Measurements from ENCODE around the gene PLPP6.
"Not testable (repeated sequence)": the region's sequence is repeated elsewhere in the genome, so short reads cannot be mapped to it uniquely, and the experiment has no call there.

Gene PLPP6

DNA sequence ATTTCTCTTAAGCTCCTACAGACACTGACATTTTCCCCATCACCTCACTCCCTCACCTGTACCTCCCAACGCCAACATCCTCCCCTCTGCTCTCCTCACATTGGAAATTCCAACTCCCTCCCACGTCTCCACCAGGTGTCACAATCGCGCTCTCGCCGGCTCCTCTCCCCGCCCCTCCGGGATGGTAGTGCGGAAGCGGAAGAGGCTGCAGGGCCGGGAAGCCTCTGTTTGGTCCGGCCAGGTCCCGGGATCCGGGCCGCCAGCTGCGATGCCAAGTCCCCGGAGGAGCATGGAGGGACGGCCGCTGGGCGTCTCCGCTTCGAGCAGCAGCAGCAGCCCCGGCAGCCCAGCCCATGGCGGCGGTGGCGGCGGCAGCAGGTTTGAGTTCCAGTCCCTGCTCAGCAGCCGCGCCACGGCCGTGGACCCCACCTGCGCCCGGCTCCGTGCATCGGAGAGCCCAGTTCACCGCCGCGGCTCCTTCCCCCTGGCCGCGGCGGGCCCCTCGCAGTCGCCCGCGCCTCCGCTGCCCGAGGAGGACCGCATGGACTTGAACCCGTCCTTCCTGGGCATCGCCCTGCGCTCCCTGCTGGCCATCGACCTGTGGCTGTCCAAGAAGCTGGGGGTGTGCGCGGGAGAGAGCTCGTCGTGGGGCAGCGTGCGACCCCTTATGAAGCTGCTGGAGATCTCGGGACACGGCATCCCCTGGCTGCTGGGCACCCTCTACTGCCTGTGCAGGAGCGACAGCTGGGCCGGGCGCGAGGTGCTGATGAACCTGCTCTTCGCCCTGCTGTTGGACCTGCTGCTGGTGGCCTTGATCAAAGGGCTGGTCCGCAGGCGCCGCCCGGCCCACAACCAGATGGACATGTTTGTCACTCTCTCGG lies at the start of gene PLPP6:
Gene PLPP6 (plus strand): TSS at position 187 of the 881 bp plus-strand sequence. CDS start 82 bp downstream, at position 269.
- DNase-seq, result peak; percentile 54

DNA sequence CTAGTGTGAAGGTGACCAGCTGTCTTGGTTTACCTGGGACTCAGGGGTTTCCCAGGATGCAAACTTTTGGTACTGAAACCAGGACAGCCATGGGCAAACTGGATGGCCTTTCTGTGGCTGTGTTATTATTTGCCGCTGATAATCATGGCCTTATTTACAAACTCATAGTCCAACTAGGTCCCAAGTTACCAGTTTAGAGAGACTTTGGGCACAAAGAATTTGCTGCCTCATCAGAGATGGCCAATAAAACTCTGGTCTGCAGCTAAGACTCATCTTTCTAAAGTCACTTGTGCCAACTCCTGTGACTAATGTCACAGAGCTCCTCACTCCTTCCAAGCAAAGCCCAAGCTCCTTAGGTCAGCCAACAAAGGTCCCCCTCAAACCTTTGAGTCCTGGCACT lies 47.5 kb upstream of the PLPP6 start:
- DNase-seq, result no peak

DNA sequence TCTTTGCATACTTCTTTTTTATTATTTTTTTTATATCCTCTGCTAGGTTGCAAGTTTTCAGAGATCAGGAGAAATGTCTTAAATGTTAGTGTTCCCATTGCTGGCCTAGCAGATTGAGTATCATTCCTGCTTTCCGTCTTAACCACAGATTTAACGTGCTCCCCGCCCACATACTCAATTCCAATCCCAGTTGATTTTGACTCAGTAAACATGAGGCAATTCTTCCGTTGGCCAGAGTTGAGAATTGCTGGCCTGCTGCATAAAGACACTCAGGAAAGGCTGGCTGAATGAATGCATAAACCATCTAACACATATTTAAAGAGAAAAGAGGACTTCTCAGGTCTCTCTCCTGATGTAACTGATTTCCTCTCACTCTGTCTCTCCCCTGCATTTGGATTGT lies 46.8 kb upstream of the PLPP6 start:
- DNase-seq, result no peak

DNA sequence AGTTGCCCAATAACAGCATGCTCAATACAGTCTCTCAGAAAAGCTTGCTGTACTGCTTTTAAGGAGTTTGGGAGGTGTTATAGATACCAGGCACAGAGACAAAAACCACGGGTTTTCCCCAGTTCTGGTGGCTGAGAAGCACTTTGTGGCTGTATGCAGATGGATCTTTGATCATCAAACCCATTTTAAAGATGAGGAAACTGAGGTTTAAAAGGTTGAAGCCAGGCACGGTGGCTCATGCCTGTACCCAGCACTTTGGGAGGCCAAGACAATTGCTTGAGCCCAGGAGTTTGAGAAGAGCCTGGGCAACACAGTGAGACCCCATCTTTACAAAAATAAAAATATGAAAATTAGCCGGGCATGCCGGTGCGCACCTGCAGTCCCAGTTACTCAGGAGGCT lies 46.3 kb upstream of the PLPP6 start:
- DNase-seq, result no peak

DNA sequence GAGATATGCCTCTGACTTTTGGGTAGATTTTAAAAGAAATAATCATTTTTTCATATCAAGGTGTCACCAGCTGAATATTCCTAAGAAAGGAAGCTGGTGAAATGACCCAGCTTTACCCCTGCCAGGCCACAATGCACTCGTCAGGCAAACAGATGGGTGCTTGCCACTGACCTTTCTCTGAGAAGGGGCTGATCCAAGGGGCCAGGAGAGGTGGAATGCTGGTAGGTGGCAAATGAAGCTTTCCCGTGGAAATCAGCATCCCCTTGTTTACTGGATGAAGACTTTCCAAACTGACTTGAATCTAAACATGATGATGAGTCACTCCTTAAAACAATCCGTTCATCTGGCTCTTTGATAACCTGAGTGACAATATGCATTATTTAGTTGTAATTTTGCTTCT lies 44.3 kb upstream of the PLPP6 start:
- DNase-seq, result no peak

DNA sequence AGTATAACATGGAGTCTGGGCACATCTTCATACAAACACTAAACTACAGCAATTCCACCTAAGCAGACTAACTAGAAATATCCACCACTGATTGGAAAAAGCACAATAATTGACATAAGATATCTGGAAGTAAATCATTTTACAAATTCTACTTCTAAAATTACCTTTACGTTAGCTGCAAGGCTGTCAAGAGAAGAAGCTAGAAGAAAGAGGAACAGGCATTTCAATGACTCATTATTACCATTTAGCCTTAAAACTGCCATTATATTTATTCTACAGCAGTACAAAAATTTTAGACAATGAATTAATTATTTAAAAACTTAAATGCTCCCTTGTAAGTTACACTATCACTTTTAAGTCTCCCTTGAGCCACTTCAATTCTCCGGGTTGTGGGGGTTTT lies 43.4 kb upstream of the PLPP6 start:
- no peak for DNase-seq

DNA sequence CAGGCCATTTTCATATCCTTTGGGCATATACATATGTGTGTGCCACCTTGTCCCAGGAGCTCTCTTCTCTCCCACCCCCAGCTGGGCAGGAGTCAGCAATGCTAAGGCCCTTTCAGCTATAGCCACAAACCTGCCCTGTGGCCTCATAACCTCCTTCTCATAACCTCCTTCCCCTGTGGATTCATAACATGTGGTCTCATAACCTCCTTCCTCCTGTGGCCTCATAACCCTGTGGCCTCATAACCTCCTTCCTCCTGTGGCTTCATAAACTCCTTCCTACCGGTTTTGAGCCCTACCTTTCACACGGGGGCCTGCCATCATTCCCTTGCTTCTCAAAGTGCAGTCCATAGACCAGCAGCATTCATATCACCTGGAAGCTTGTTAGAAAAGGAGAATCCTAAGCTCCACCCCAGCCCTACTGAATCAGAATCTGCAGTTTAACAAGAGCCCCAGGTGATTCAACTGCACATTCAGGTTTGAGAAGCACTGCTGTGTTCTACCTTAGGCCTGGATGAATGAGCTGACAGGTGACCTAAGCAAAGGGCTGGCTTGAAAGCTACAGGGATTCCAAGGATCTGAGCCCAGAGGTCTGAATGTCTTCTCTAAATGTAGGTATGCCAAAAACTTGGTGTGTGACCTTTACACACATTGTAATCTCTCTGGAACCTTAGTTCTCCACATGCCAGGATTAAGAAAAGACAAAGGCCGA lies 41.9 kb upstream of the PLPP6 start:
- no peak for DNase-seq

DNA sequence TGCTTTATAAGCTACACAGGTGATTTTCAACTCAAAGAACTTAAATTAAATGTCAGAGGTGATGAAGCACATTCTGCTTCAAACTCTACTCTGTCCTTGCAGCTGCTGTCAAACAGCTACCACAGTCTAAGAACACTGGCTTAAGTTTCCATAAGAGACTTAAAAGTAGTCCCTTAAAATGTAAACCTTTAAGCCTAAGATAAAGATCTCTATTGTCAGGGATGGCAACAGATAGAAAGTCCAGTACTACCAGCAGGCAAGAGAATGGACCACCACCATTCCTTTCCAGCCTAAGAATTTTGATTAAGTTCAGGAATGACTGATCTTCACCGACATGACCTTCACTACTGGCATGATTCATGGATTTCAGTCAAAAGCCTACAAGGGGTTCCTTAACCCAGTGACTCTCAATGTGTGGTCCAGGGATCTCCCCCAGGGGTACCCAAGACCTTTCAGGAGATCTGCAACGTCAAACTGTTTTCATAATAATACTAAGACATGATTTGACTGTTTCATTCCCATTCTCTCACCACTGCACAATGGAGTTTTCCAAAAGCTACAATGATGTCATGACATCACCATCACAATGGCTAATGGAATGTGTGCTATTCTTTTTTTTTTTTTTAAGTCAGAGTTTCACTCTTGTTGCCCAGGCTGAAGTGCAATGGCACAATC lies 41.1 kb upstream of the PLPP6 start:
- no peak for DNase-seq

DNA sequence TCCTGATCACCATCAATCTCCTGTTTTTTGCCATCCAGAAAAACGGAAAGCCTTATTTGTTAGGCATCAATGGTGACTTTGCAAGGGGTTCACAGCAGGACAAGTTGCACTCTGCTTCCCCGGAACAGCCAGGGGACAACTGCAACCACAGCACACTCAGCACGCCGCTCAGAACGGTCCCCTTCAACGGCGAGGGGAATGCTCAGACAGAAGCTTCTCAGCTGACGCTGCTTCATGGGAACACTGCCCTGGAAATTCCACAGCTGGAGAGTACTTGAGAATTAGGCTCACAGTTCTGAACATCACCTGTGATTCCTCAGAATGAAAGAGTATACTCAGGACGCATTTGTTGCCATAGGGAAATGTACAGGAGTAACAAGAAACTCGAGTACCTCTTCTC lies 40.1 kb upstream of the PLPP6 start:
- DNase-seq, result no peak

DNA sequence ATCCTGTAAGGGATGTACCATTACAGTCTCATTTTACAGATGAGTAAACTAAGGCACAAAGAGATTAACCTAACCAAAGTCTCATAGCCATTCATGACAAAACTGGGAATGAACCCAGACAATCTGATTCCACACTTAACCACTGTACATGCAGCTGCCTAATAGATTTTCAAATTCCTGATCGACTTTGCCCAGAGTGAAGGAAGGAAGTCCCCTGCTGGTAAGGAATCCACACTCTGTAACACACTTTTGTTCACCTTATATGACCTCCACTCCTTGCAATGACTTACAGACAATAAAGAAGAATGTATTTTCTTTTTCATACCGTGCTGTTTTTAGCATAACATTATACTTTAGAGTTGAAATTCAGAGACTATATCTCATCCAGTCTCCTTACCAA lies 31.3 kb upstream of the PLPP6 start:
- no peak for DNase-seq

DNA sequence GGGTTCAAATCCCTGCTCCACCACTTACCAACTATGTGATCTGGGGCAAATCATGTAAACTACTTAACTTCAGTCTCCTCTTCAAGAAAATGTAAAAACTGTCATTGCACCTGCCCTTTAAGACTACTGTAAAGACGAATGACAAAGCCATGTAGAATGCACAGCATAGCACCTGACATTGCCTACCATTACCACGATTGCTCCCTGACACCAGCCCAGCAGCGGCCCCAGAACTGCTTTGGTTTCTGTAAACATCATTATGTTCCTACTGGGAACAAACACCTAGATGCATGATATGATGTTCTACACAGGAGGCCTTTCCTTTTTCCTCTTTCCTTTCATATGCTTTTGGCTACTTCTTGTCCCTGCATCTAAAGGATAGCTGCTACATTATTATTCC lies 23.1 kb upstream of the PLPP6 start:
- no peak for DNase-seq

DNA sequence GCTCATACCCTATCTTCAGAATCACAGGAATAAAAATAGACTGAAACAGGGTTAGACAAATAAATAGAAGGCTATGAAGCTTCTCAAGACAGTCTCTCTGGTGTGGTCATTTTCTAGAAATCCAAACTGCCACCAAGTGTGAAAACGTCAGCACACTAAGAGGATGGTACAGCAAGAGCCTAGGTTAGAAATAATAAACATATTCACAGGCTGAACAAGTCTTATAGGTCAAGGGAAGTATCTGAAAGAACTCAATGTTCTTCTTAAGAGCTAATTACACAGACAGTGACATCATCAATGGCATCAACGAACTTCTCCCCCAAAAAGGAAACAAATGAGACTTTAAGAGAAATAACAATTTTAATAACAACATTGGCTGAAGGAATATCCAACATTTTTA lies 22.7 kb upstream of the PLPP6 start:
- DNase-seq, result no peak

DNA sequence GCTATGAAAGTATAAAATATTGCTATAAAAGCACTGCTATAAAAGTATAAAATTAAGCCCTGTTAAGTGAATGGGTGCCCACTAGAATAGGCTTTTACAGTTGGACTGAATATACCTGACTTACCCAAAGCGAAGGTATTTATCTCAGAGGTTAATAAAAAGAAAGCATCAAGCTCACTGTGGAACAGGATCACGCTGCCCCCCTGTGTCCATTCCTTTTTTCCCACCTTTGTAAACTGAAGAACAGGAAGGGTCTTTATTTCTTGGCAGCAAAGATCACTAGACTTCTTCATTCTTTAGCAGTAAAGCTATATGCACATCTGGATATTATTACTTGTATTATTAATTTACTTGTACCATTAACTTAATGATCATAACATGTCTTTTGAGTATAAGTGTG lies 22.1 kb upstream of the PLPP6 start:
- no peak for DNase-seq

DNA sequence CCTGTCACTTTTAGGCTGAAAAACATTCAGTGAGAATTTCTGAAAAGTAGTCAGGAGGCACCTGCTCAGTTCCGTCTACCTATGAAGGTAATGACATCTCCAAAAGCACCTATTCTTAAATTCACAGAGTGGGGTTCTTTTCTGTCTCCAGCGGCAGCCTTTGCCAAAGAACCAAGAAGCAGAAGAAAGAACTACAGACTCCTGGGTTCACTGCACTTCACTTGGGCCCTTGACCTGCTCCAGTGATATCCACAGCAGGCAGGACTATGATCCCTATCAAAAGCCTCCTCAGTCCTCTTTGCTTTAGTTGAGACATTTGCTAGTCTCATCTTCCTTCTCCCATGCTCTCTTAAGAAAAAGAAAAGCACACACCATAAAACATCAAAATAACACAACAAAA lies 19.7 kb upstream of the PLPP6 start:
- no peak for DNase-seq

DNA sequence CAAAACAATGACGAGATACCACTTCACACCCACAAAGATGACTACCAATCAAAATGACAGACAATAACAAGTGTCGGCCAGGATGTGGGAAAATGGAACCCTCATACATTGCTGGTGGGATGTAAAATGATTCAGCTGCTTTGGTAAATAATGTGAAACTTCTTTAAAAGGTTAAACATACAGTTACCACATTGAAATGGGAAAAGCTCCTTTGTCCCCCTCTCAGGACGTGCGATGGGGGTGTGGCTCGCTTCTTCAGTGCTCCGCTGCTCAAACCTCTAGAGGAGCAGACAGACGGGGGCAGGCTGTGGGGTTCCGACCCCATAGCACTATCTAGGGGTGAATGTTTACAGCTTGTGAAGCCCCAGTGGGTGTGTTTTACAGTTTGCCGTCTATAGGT lies 8.0 kb upstream of the PLPP6 start:
- DNase-seq, result no peak

DNA sequence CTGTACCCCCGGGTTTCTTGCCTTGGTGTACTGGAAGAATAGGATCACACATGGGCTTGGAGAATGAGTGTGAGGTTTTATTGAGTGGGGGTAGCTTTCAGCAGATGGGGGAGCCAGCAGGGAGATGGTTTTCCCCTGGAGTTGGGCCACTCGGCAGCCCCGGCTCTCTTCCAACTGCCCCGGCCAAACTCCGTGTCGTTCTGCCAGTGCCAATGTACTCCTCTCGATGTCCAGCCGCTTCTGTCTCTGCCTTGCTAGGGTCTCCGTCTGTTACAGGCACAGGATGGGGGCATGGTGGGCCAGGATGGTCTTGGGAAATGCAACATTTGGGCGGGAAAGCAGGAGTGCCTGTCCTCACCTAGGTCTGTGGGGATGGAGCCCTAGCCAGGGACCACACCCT lies 7.6 kb upstream of the PLPP6 start:
- DNase-seq, result no peak

DNA sequence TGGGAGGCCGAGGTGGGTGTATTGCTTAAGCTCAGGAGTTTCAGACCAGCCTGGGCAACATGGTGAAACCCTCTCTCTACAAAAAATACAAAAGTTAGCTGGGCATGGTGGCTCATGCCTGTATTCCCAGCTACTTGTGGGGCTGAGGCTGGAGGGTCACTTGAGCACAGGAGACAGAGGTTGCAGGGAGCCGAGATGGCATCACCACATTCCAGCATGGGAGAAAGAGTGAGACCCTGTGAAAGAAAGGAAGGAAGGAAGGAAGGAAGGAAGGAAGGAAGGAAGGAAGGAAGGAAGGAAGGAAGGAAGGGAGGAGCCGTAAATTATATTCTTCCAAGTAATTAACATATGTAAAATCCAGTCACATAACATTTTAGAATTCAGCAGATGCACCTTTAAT lies 5.9 kb upstream of the PLPP6 start:
- not testable (repeated sequence) for DNase-seq

DNA sequence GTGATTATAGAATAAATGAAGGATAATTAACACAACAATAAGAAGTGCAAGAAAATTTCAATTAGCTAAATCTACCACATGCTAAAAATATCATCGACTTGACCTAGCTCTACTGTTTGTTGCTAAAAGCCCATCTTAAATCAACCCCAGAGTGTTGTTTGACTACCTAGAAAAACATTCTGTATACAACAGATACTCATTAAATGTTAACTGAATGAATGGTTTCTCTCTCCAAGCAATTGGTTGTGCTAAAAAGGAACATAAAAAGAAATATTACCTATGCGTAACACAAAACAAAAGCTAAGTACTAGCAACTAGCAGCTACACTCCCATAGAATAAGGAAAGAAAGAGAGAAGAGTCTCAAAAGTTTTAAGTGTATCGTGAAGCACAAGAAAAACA lies 5.5 kb upstream of the PLPP6 start:
- no peak for DNase-seq

DNA sequence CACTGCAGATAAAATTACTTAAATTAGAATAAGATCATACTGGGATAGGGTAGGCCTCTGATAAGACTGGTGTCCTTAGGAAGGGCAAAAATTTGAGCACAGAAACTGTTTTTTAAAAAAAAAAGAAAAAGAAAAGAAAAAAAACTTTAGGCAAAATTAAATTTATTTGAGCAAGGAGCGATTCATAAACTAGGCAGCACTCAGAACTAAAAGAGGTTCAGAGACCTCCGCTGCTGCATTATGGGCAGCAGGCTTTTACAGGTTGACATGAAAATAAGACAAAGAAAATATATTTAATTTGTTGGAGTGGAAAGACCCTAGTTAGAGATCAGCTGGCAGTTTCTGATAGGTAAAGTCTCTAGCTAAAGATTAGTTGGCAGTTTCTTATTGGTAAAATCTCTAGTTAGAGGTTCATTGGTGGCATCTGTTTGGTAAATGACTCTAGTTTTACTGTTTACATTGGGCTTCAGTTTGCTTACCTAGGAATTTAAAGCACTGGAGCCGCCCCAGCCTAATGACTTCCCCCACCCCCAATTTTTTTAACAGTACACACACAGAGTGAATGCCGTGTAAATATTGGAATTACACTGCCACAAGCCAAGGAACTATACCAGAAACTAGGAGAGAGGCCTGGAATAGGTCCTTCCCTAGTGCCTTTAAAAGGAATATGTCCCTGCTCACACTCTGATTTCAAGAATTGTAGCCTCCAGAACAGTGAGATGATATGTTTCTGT lies 4.5 kb upstream of the PLPP6 start:
- DNase-seq, result no peak

DNA sequence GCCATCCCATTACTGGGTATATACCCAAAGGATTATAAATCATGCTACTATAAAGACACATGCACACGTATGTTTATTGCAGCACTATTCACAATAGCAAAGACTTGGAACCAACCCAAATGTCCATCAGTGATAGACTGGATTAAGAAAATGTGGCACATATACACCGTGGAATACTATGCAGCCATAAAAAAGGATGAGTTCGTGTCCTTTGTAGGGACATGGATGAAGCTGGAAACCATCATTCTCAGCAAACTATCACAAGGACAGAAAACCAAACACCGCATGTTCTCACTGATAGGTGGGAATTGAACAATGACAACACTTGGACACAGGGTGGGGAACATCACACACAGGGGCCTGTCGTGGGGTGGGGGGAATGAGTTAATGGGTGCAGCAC lies 1.4 kb upstream of the PLPP6 start:
- DNase-seq, result not testable (repeated sequence)

DNA sequence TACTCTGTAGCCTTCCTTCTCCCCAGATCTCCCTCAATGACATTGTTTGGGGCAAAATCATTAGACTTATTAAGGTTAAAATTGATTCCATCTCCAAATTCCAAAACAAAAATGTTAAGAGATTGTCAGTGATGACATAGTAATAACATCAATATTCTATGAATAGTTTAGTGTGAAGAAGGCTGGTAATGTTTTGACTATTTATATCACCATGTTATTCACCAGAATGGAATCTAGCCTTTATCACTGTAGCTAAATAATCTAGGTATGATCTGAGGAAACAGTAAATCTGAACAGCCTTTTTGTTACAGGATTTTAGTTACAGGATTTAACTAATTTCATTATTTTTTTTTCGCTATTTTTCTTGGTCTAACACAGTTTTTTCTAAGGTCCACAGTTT lies 929 bp upstream of the PLPP6 start:
- no peak for DNase-seq

DNA sequence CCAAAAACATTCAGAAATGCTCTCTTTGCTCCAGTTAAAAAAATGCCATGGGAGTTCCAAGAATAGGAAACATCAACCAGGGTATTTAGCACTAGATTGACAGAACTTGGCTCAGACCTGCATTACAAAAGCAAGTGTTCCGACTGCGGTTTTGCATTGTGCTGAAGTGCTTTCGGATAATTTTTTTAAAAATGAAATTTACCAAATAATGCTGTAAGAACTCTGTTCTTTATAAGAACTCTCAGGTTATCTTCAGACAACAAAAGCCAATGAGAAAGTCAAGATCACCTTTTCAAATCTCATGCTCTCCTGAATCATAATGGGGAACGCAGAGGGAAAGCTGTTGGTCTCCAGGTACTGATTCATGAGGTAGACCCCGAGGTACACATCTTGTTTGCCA lies 483 bp upstream of the PLPP6 start:
- no peak for DNase-seq
